Esophagus squamous epithelium (tissue), 4 donors: ENCODE measurements around the gene THNSL1.

Experiments used
- CTCF ChIP-seq, 6 experiments: fragments of 450-650 bp in 4 of 6; fragments of 200-600 bp in 2 of 6; sonication (generic) in 2 of 6; IDR thresholded peaks; one replicate each; pipeline ENCODE4 v1.5.1; 2016 to 2019; ENCODE audit warnings: antibody characterized with exemption in 6 of 6, mild to moderate bottlenecking in 4 of 6, moderate library complexity in 4 of 6
- POLR2A ChIP-seq, 4 donors: fragments of 450-650 bp; IDR thresholded peaks; one replicate each; pipeline ENCODE4 v1.6.1; 2017; ENCODE audit warnings: antibody characterized with exemption in 4 of 4, mild to moderate bottlenecking in 4 of 4, moderate library complexity in 3 of 4

GRCh38 chr10:24971374-24971773 is 45.0 kb upstream of the THNSL1 start:
- TF ChIP-seq CTCF (IDR thresholded peaks at IDR 0.05) (no peak), POLR2A (IDR thresholded peaks at IDR 0.05) (no peak)
